Endometrium (tissue), 2 donors: ENCODE measurements around the gene LRRC61.

Experiments
- FAIRE-seq: peaks from 2 replicates; lab custom pipeline; 2012; peaks lifted over from hg19 to GRCh38; lab: Jason Lieb, UNC
- donor health status: control.
- donor health status: control.

Gene LRRC61

GRCh38 chr7:150332852-150333635, 9.9 kb downstream of the LRRC61 start:
- no peak for FAIRE-seq

- no peak for FAIRE-seq
These were observed 10.5 kb downstream of the LRRC61 start for GRCh38 chr7:150333659-150334058.

GRCh38 chr7:150334108-150334507, 11.0 kb downstream of the LRRC61 start:
- FAIRE-seq, result no peak

GRCh38 chr7:150335108-150335773, 12.1 kb downstream of the LRRC61 start:
- no peak for FAIRE-seq

- FAIRE-seq, result no peak
These were observed 12.6 kb downstream of the LRRC61 start for GRCh38 chr7:150335774-150336112.

GRCh38 chr7:150336746-150337145, 13.6 kb downstream of the LRRC61 start:
- FAIRE-seq, result no peak

GRCh38 chr7:150337179-150337578, 14.0 kb downstream of the LRRC61 start:
- no peak for FAIRE-seq

GRCh38 chr7:150337659-150338081, 14.5 kb downstream of the LRRC61 start:
- no peak for FAIRE-seq

GRCh38 chr7:150338166-150338829, 15.1 kb downstream of the LRRC61 start:
- no peak for FAIRE-seq

GRCh38 chr7:150339409-150339809, 16.3 kb downstream of the LRRC61 start:
- no peak for FAIRE-seq

GRCh38 chr7:150340024-150340749, 17.0 kb downstream of the LRRC61 start:
- FAIRE-seq, result no peak

GRCh38 chr7:150340875-150341262, 17.7 kb downstream of the LRRC61 start:
- FAIRE-seq, result no peak

- FAIRE-seq, result no peak
These were observed 18.3 kb downstream of the LRRC61 start, which contains the start of gene RARRES2 for GRCh38 chr7:150341263-150342120. Gene RARRES2 (minus strand): TSS chr7:150341629. CDS start chr7:150340609, 1,020 bp downstream.

GRCh38 chr7:150342121-150342408, 18.9 kb downstream of the LRRC61 start:
- FAIRE-seq, result no peak

GRCh38 chr7:150343225-150343624, 20.1 kb downstream of the LRRC61 start:
- FAIRE-seq, result no peak

GRCh38 chr7:150344299-150344698, 21.1 kb downstream of the LRRC61 start:
- FAIRE-seq, result no peak

- FAIRE-seq, result peak; percentile 48
These were observed 21.9 kb downstream of the LRRC61 start for GRCh38 chr7:150345012-150345411.

- no peak for FAIRE-seq
These were observed 23.8 kb downstream of the LRRC61 start for GRCh38 chr7:150346922-150347321.

GRCh38 chr7:150351587-150352194, 28.5 kb downstream of the LRRC61 start:
- FAIRE-seq, result no peak

GRCh38 chr7:150355666-150356059, 32.5 kb downstream of the LRRC61 start:
- FAIRE-seq, result no peak

- FAIRE-seq, result no peak
These were observed 33.2 kb downstream of the LRRC61 start for GRCh38 chr7:150356265-150356897.
